Measurements from ENCODE around the gene PPME1.

PPME1 gene

DNA sequence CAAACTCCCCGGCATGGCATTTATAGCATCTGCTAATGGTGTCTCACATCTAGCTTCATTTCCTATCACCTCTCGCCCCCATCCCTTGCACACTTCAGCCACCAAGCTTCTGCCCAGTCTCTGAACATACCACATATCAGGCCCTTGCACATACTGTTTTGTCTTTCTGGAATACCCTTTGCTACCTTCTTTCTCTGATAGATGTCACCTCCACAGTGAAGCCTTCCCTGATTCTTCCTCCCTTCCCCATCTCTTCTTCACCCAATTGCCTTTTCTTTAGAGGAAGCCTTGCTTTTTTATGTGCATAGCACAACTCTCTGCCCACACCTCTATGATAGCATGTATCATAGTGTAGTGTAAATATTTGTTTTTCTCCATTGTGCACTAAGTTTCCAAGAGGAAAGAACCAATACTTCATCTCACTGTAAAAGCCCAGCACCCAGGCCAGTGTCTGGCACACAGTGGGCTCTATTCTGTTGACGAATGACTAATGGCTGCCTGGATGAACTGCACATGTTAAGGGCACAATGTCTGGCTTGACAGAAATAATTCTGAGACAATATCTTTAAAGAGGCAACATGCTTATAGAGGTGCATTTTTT lies 112.6 kb downstream of the PPME1 start:
- Histone ChIP-seq H3K4me3 (ENCODE audit: low read depth in 1 of 5, low read length in 5 of 5) (no peak overlapping the region), H3K9me3 (ENCODE audit: control insufficient read depth in 5 of 5, low read length in 5 of 5) (no peaks in the 10 kb centered on the region), H3K36me3 (ENCODE audit: control insufficient read depth in 5 of 5, insufficient read depth in 5 of 5, low read length in 5 of 5) (no peaks in the 10 kb centered on the region), H3K27me3 (ENCODE audit: control insufficient read depth in 5 of 5, insufficient read depth in 4 of 5, low read length in 5 of 5) (no peaks in the 10 kb centered on the region), H3K27ac (ENCODE audit: low read depth, low read length) (no peak overlapping the region), H3K4me1 (ENCODE audit: control insufficient read depth in 5 of 5, insufficient read depth in 5 of 5, low read length in 5 of 5) (peaks cover 0 to 15% (median 7%) of the 10 kb centered on the region in 5 donors), H3K9ac (ENCODE audit: low read length in 5 of 5) (no peak overlapping the region)

DNA sequence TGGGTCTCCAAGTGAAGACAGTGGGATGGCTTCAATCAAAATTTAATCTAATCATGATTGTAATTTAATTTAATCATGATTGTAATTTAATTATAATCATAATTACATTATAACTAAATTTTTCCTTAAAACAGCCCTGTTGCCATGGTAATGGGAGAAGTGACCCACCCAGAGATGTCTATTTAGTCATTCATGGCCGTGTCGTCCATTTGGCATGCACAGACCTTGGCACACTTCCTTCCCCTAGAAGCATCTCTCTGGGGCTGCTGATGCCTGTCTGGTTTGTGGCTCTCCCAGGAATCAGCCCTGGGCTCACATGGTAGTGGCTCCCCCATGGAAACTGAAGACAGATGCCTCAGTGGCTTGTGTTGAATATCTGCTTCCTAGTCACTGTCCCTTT lies 113.4 kb downstream of the PPME1 start:
- no peak overlapping the region for H3K4me3 ChIP-seq (ENCODE audit: low read depth in 1 of 5, low read length in 5 of 5)
- peaks cover 0 to 15% (median 7%) of the 10 kb centered on the region in 5 donors for H3K4me1 ChIP-seq (ENCODE audit: control insufficient read depth in 5 of 5, insufficient read depth in 5 of 5, low read length in 5 of 5)
- H3K9me3 ChIP-seq (ENCODE audit: control insufficient read depth in 5 of 5, low read length in 5 of 5): no peaks in the 10 kb centered on the region
- no peak overlapping the region for H3K9ac ChIP-seq (ENCODE audit: low read length in 5 of 5)
- H3K27me3 ChIP-seq (ENCODE audit: control insufficient read depth in 5 of 5, insufficient read depth in 4 of 5, low read length in 5 of 5): no peaks in the 10 kb centered on the region
- no peak overlapping the region for H3K27ac ChIP-seq (ENCODE audit: low read depth, low read length)
- no peaks in the 10 kb centered on the region for H3K36me3 ChIP-seq (ENCODE audit: control insufficient read depth in 5 of 5, insufficient read depth in 5 of 5, low read length in 5 of 5)

DNA sequence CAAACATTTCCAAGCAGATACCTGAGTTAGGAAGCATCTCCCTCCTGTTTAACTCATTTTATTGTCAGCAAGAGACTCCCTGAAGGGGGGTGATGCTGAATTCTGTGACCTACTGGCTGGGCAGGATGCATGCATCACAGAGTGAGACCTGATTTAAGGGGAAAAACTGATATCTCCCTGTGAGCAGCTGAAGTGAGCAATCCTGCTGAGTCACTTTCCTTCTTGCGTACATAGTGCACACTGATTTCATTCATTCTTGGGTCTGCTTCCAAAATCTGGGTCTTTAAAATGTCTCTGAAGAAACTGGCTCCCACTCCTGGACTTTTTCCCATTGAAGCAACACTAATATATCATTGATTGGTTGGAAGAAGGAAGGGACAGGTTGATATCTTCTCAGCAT lies 117.1 kb downstream of the PPME1 start:
- no peak overlapping the region for H3K27ac ChIP-seq (ENCODE audit: low read depth, low read length)
- H3K4me3 ChIP-seq (ENCODE audit: low read depth in 1 of 5, low read length in 5 of 5): no peak overlapping the region
- no peaks in the 10 kb centered on the region for H3K27me3 ChIP-seq (ENCODE audit: control insufficient read depth in 5 of 5, insufficient read depth in 4 of 5, low read length in 5 of 5)
- H3K4me1 ChIP-seq (ENCODE audit: control insufficient read depth in 5 of 5, insufficient read depth in 5 of 5, low read length in 5 of 5): peaks cover 0 to 15% (median 7%) of the 10 kb centered on the region in 5 donors
- no peaks in the 10 kb centered on the region for H3K36me3 ChIP-seq (ENCODE audit: control insufficient read depth in 5 of 5, insufficient read depth in 5 of 5, low read length in 5 of 5)
- H3K9me3 ChIP-seq (ENCODE audit: control insufficient read depth in 5 of 5, low read length in 5 of 5): no peaks in the 10 kb centered on the region
- no peak overlapping the region for H3K9ac ChIP-seq (ENCODE audit: low read length in 5 of 5)

DNA sequence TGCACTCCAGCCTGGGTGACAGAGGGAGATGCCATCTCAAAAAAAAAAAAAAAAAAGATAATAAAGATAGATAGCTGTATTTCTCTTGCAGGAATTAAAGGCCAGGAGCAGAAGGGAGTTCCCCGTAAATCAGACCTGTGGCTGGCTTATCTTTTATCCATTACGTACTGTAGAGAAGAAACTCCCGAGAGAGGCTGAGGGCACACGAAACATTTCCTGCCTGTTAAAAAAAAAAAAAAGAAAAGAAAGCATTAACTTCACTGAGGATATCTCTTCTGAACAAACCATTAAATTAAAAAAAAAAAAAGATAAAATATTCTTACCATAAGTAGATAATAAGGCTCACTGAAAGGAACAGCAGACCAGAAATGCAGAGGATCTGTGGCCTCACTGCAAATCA lies 117.8 kb downstream of the PPME1 start:
- Histone ChIP-seq H3K27me3 (ENCODE audit: control insufficient read depth in 5 of 5, insufficient read depth in 4 of 5, low read length in 5 of 5) (no peaks in the 10 kb centered on the region), H3K27ac (ENCODE audit: low read depth, low read length) (no peak overlapping the region), H3K36me3 (ENCODE audit: control insufficient read depth in 5 of 5, insufficient read depth in 5 of 5, low read length in 5 of 5) (no peaks in the 10 kb centered on the region), H3K9me3 (ENCODE audit: control insufficient read depth in 5 of 5, low read length in 5 of 5) (no peaks in the 10 kb centered on the region), H3K9ac (ENCODE audit: low read length in 5 of 5) (no peak overlapping the region), H3K4me3 (ENCODE audit: low read depth in 1 of 5, low read length in 5 of 5) (no peak overlapping the region), H3K4me1 (ENCODE audit: control insufficient read depth in 5 of 5, insufficient read depth in 5 of 5, low read length in 5 of 5) (peaks cover 0 to 15% (median 7%) of the 10 kb centered on the region in 5 donors)

DNA sequence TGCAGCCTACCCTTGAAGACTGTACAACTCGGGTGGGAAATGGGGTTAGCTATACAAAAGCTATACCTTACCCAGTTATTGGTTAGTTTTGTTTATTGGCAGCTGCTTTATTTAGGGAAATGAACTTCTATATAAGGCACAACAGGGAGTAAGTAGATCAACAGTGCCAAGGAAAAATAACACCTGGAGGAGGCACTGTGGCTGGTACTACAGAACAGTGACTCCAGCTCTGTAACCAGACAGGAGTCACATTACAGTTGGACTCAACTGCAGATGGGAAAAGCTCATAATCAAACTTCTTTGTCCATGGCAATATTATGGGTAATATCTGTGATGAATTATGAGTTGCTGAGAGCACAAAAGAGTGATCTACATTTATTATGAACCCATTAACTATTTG lies 126.4 kb downstream of the PPME1 start:
- H3K27ac ChIP-seq (ENCODE audit: low read depth, low read length): no peak overlapping the region
- no peaks in the 10 kb centered on the region for H3K9me3 ChIP-seq (ENCODE audit: control insufficient read depth in 5 of 5, low read length in 5 of 5)

DNA sequence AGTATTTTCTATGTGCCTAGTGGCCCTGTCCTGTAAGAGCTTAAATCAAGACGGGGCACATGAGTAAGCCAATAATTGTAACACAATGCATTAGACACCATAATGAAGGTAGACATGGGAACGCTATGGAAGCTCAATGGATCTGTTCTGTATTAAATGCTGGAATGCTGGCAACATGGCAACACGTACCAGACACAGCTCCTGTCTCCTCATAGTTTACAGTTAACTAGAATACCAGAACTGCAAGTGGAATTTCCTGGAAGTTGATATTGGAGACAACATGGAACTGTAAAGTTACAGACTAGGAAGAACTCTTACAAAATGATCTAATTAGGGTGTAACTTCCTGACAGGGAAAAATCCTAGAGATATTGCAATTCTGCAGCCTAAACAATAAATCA lies 127.9 kb downstream of the PPME1 start:
- no peaks in the 10 kb centered on the region for H3K4me1 ChIP-seq (ENCODE audit: control insufficient read depth in 5 of 5, insufficient read depth in 5 of 5, low read length in 5 of 5)
- no peaks in the 10 kb centered on the region for H3K9me3 ChIP-seq (ENCODE audit: control insufficient read depth in 5 of 5, low read length in 5 of 5)
- H3K9ac ChIP-seq (ENCODE audit: low read length in 5 of 5): no peak overlapping the region
- no peaks in the 10 kb centered on the region for H3K27me3 ChIP-seq (ENCODE audit: control insufficient read depth in 5 of 5, insufficient read depth in 4 of 5, low read length in 5 of 5)
- no peak overlapping the region for H3K27ac ChIP-seq (ENCODE audit: low read depth, low read length)
- H3K36me3 ChIP-seq (ENCODE audit: control insufficient read depth in 5 of 5, insufficient read depth in 5 of 5, low read length in 5 of 5): no peaks in the 10 kb centered on the region
- no peak overlapping the region for H3K4me3 ChIP-seq (ENCODE audit: low read depth in 1 of 5, low read length in 5 of 5)

More for the DNA sequence above, 126.4 kb downstream of the PPME1 start:
- no peaks in the 10 kb centered on the region for H3K4me1 ChIP-seq (ENCODE audit: control insufficient read depth in 5 of 5, insufficient read depth in 5 of 5, low read length in 5 of 5)
- H3K9ac ChIP-seq (ENCODE audit: low read length in 5 of 5): no peak overlapping the region
- H3K36me3 ChIP-seq (ENCODE audit: control insufficient read depth in 5 of 5, insufficient read depth in 5 of 5, low read length in 5 of 5): no peaks in the 10 kb centered on the region
- H3K27me3 ChIP-seq (ENCODE audit: control insufficient read depth in 5 of 5, insufficient read depth in 4 of 5, low read length in 5 of 5): no peaks in the 10 kb centered on the region
- H3K4me3 ChIP-seq (ENCODE audit: low read depth in 1 of 5, low read length in 5 of 5): no peak overlapping the region

Data from subcutaneous abdominal adipose tissue (tissue), 5 donors.